WERI-Rb-1 (cell line): ENCODE measurements around the gene PTPRM.

Experiments used
- DNase-seq: peaks from one replicate; pipeline ENCODE4 v3.0.0-alpha.2; 2020
- H3K27ac ChIP-seq: fragments of 250-450 bp; sonication (Bioruptor Pico); 2 replicates; pipeline ENCODE4 v1.5.1; 2020; ENCODE audit warnings: mild to moderate bottlenecking, moderate library complexity
- H3K27me3 ChIP-seq: fragments of 250-450 bp; sonication (Bioruptor Pico); 2 replicates; pipeline ENCODE4 v1.5.1; 2021; ENCODE audit warnings: mild to moderate bottlenecking, low read depth, moderate library complexity; ENCODE audit not compliant: insufficient read depth, severe bottlenecking
- H3K36me3 ChIP-seq: fragments of 250-450 bp; sonication (Bioruptor Pico); 2 replicates; pipeline ENCODE4 v1.5.1; 2020; ENCODE audit warnings: mild to moderate bottlenecking, moderate library complexity
- H3K4me3 ChIP-seq: 2 replicates; pipeline ENCODE4 v1.5.1; 2011; ENCODE audit warnings: low read depth, mild to moderate bottlenecking, control low read depth, low read length
- H3K9me3 ChIP-seq: fragments of 250-450 bp; sonication (Bioruptor Pico); 2 replicates; pipeline ENCODE4 v1.5.1; 2021; ENCODE audit warnings: mild to moderate bottlenecking, moderate library complexity; ENCODE audit not compliant: severe bottlenecking
- CTCF ChIP-seq: IDR thresholded peaks from 2 replicates; pipeline ENCODE4 v1.5.1; 2011; ENCODE audit warnings: low read depth, mild to moderate bottlenecking, control low read depth, inconsistent platforms, low read length

PTPRM gene

DNA sequence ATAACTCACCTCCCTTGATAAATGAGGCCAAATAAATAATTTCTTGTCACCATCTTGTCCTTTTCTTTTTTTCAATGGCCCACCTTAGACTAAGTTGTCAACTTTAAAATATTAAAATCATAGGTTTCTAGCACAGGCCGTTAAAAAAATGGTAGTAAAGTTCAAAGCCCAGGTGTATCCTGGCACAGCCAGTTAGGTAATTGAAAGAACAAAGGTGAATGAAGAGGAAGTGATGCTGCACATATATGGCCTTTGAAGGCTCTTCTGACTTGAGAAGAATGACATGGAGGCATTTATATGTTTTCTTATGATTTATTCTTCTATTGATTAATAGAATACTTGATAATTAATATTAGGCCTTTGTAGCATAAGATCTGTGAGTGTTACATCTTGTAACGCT, 208.7 kb downstream of the PTPRM start:
- DNase-seq = no peak
- Histone ChIP-seq H3K36me3 (no peaks in the 10 kb centered on the region), H3K9me3 (no peaks in the 10 kb centered on the region), H3K4me3 (no peak overlapping the region), H3K27ac (no peak overlapping the region), H3K27me3 (no peaks in the 10 kb centered on the region)
- TF ChIP-seq CTCF = no peak

GRCh38 chr18:7778181-7778580, 211.1 kb downstream of the PTPRM start:
- no peak for TF ChIP-seq CTCF
- H3K36me3 ChIP-seq = no peaks in the 10 kb centered on the region
- H3K27me3 ChIP-seq = no peaks in the 10 kb centered on the region
- no peak for DNase-seq
- no peak overlapping the region for H3K4me3 ChIP-seq
- H3K9me3 ChIP-seq = no peaks in the 10 kb centered on the region
- H3K27ac ChIP-seq = no peak overlapping the region

DNA sequence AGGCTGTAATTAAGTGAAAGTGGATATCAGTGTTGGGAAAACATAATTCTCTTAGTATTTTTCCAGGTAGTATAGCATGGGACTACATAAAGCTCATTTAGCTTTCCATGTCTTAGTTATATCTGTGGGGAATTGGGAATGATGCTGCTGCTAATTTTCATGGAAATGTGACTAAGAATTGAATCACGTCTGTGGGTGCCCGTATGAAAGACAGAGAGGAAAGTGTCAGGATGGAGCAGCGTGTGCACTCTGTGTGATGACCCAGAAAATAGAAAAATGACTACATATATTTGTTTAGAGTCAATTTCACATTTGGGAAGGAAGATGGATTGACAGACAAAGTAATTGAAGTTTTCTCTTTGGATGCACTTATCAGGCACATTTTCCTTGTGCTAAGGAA, 212.1 kb downstream of the PTPRM start:
- DNase-seq = no peak

GRCh38 chr18:7784171-7784570, 217.1 kb downstream of the PTPRM start:
- no peak overlapping the region for H3K4me3 ChIP-seq
- DNase-seq = no peak
- H3K27ac ChIP-seq = no peak overlapping the region
- H3K36me3 ChIP-seq = no peaks in the 10 kb centered on the region
- no peak for TF ChIP-seq CTCF
- H3K27me3 ChIP-seq = no peaks in the 10 kb centered on the region
- no peaks in the 10 kb centered on the region for H3K9me3 ChIP-seq

More for the DNA sequence above, 212.1 kb downstream of the PTPRM start:
- Histone ChIP-seq H3K36me3 (no peaks in the 10 kb centered on the region), H3K4me3 (no peak overlapping the region), H3K27me3 (no peaks in the 10 kb centered on the region), H3K27ac (no peak overlapping the region), H3K9me3 (no peaks in the 10 kb centered on the region)
- TF ChIP-seq CTCF = no peak

DNA sequence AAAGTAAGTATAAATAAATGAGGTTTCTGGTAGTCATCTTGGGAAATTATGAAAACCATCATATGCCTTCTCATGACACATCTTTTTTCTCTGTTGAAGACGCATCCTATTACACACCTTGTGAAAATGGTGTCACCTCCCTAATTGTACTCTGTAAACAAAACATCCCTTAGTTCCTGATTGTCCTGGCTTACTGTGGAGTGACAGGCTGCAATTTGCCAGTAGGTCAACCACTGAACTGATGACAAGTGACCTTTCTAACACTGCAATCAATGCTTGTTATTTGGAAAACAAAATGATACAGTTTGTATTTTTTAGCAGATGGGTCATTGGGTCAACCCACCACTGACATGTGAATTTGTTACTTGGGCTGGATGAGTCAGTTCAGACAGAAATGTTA, 219.5 kb downstream of the PTPRM start:
- no peak for DNase-seq
- Histone ChIP-seq H3K9me3 (no peaks in the 10 kb centered on the region), H3K27me3 (no peaks in the 10 kb centered on the region), H3K36me3 (no peaks in the 10 kb centered on the region), H3K4me3 (no peak overlapping the region), H3K27ac (no peak overlapping the region)
- TF ChIP-seq CTCF = no peak

DNA sequence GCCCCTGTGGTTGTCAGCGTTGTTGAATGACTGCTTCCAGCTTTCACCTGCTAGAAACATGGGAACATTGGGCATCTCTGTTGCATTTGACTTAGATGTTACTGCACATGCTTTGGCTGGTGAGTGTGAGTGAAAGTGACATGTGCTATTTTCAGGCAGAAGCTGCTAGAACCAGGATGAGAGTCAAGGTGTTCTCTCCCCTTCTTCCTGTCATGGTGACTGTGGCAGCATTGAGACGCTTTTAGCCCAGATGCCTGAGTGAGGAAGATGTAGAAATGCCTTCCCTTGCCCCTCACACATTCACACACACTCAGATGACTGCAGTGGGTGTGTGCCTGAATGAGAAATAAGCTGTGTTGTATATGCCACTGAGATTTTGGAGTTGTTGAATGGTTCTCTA, 220.2 kb downstream of the PTPRM start:
- no peaks in the 10 kb centered on the region for H3K27me3 ChIP-seq
- no peak overlapping the region for H3K4me3 ChIP-seq
- H3K9me3 ChIP-seq = no peaks in the 10 kb centered on the region
- no peak for DNase-seq
- TF ChIP-seq CTCF = no peak
- no peaks in the 10 kb centered on the region for H3K36me3 ChIP-seq
- no peak overlapping the region for H3K27ac ChIP-seq
